ENCODE results near the gene C1orf52. TPM values are rescaled to one million over a fixed set of nuclear protein-coding genes. Genes with fewer than 3 reads are reported as not detected.

Gene C1orf52
- total RNA-seq, 1 donor from 2014 or later = 23.4 TPM

- Histone ChIP-seq H3K4me1 (peaks cover 11% of the 10 kb centered on the region), H3K36me3 (no peaks in the 10 kb centered on the region), H3K4me3 (no peak overlapping the region), H3K9me3 (no peaks in the 10 kb centered on the region), H3K27me3 (ENCODE audit: low read depth) (no peaks in the 10 kb centered on the region), H3K27ac (no peak overlapping the region)
- no peak for TF ChIP-seq CTCF (IDR thresholded peaks at IDR 0.05)
- ATAC-seq (no peak), DNase-seq (no peak)
- intact Hi-C loops (cut with DNase I) = no loop called here
Observed at GRCh38 chr1:85303440-85304162, 44.1 kb upstream of the C1orf52 start.

GRCh38 chr1:85300140-85300539 lies 40.7 kb upstream of the C1orf52 start:
- Histone ChIP-seq H3K27ac (no peak overlapping the region), H3K36me3 (no peaks in the 10 kb centered on the region), H3K9me3 (no peaks in the 10 kb centered on the region), H3K27me3 (ENCODE audit: low read depth) (no peaks in the 10 kb centered on the region), H3K4me1 (peaks cover 23% of the 10 kb centered on the region), H3K4me3 (no peak overlapping the region)
- TF ChIP-seq CTCF (IDR thresholded peaks at IDR 0.05) = no peak
- intact Hi-C loops (cut with DNase I) = no loop called here
- ATAC-seq = no peak
- DNase-seq = no peak

- H3K4me3 ChIP-seq = peak overlapping the region; percentile 31
- no peak for DNase-seq
- ATAC-seq = peak; percentile 89 to 90
Observed at GRCh38 chr1:85297855-85298629, 38.6 kb upstream of the C1orf52 start.

GRCh38 chr1:85297538-85297854 lies 38.0 kb upstream of the C1orf52 start:
- no peak for DNase-seq

More at GRCh38 chr1:85297855-85298629, 38.6 kb upstream of the C1orf52 start:
- Histone ChIP-seq H3K27ac (peak overlapping the region; percentile 79), H3K4me1 (peaks cover 27% of the 10 kb centered on the region), H3K9me3 (no peaks in the 10 kb centered on the region), H3K36me3 (no peaks in the 10 kb centered on the region), H3K27me3 (ENCODE audit: low read depth) (no peaks in the 10 kb centered on the region)
- TF ChIP-seq CTCF (IDR thresholded peaks at IDR 0.05) = no peak
- intact Hi-C loops (cut with DNase I) = no loop called here

GRCh38 chr1:85296980-85297379 lies 37.5 kb upstream of the C1orf52 start:
- no peak for TF ChIP-seq CTCF (IDR thresholded peaks at IDR 0.05)
- peaks cover 27% of the 10 kb centered on the region for H3K4me1 ChIP-seq
- no peaks in the 10 kb centered on the region for H3K9me3 ChIP-seq
- no peaks in the 10 kb centered on the region for H3K27me3 ChIP-seq (ENCODE audit: low read depth)
- no peak for ATAC-seq
- intact Hi-C loops (cut with DNase I) = no loop called here
- peak overlapping the region; percentile 79 for H3K27ac ChIP-seq
- H3K36me3 ChIP-seq = no peaks in the 10 kb centered on the region
- DNase-seq = no peak
- H3K4me3 ChIP-seq = no peak overlapping the region

More at GRCh38 chr1:85297538-85297854, 38.0 kb upstream of the C1orf52 start:
- no peak for ATAC-seq
- intact Hi-C loops (cut with DNase I) = no loop called here
- Histone ChIP-seq H3K9me3 (no peaks in the 10 kb centered on the region), H3K27me3 (ENCODE audit: low read depth) (no peaks in the 10 kb centered on the region), H3K4me1 (peaks cover 27% of the 10 kb centered on the region), H3K27ac (peak overlapping the region; percentile 79), H3K36me3 (no peaks in the 10 kb centered on the region), H3K4me3 (peak overlapping the region; percentile 31)
- TF ChIP-seq CTCF (IDR thresholded peaks at IDR 0.05) = no peak

All from lower lobe of right lung (tissue), 2 donors.